GM12864 (cell line): ENCODE results near the gene SLC14A1.

Source experiments
- DNase-seq: peaks from one replicate; pipeline ENCODE4 v3.0.0-alpha.2; 2011; ENCODE audit warnings: low read depth
- H3K4me3 ChIP-seq: 2 replicates; pipeline ENCODE4 v1.5.1; 2011; ENCODE audit warnings: mild to moderate bottlenecking, low read depth, low read length, control low read depth
- TF ChIP-seq, protein P1 (sequence below): IDR thresholded peaks from 2 replicates; pipeline ENCODE4 v1.5.1; 2011; ENCODE audit warnings: low read depth, mild to moderate bottlenecking, moderate library complexity, low read length, control low read depth, inconsistent platforms; ENCODE audit errors: missing control alignments

The SLC14A1 gene

DNA sequence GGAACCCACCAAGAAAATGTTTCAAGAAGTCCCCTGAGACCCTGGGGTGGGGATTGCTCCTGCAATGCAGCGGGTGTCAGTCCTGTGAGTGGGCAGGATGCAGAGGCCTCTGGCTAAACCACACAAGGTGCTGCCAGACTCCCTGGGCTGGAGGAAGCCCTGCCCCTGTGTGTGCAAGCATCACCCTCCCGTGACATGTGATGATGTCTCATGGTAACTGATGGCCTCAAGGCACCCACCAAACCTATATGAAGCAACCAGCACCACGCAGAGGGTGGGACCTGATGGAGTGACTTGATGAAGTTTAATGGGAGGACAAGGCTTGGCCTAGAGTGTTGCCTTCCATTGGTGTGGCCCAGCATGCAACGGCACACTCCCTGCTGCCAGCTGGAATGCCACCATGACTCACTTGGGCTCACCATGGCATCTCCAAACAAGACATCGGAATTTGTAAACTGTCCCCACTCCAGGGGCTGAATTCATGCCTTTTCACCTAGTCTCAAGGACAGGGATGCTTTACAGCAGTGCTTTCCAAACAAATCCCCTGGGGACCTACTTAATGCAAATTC, 8.7 kb upstream of the SLC14A1 start:
- TF ChIP-seq, protein P1, sequence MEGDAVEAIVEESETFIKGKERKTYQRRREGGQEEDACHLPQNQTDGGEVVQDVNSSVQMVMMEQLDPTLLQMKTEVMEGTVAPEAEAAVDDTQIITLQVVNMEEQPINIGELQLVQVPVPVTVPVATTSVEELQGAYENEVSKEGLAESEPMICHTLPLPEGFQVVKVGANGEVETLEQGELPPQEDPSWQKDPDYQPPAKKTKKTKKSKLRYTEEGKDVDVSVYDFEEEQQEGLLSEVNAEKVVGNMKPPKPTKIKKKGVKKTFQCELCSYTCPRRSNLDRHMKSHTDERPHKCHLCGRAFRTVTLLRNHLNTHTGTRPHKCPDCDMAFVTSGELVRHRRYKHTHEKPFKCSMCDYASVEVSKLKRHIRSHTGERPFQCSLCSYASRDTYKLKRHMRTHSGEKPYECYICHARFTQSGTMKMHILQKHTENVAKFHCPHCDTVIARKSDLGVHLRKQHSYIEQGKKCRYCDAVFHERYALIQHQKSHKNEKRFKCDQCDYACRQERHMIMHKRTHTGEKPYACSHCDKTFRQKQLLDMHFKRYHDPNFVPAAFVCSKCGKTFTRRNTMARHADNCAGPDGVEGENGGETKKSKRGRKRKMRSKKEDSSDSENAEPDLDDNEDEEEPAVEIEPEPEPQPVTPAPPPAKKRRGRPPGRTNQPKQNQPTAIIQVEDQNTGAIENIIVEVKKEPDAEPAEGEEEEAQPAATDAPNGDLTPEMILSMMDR: no peak
- no peak overlapping the region for H3K4me3 ChIP-seq
- DNase-seq: no peak

DNA sequence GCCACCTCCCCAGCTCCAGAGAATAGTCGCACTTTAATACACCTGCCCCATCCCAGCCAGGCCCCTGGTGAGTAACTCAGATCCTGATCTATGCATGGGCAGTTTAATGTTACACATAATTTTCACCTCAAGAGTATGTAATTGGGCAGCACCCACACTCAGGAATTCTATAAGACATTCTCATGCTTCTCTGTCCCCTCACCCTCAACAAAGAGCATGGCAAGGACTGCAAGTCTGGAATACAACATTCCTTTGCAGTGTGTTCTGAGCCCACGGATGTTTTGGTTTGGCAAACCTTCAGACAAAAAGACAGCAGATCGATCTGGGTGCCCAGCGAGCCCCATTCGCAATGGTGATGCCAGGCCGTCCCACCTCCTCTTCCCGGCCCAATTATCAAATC, 4.9 kb upstream of the SLC14A1 start:
- no peak for DNase-seq
- TF ChIP-seq, protein P1: no peak
- H3K4me3 ChIP-seq: no peak overlapping the region

DNA sequence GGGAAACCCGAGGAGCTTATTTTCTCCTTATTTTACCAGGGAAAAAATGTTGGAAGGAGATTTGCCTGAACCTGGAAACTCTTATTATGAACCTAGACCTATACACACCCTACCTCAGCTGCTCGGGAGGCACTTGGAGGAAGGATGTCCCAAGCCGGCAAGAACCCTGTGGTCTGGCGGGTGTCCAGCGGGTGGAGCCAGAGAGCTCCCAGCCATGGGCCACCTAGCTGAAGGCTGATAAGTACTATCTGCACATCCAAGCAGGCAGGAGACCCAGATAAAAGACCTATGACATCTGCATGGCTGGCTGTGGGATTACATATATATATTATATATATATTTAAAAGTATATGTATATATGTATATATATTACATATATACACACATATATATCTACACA, 1.1 kb upstream of the SLC14A1 start:
- TF ChIP-seq, protein P1: peak; percentile 90
- DNase-seq: peak; percentile 13
- H3K4me3 ChIP-seq: no peak overlapping the region

DNA sequence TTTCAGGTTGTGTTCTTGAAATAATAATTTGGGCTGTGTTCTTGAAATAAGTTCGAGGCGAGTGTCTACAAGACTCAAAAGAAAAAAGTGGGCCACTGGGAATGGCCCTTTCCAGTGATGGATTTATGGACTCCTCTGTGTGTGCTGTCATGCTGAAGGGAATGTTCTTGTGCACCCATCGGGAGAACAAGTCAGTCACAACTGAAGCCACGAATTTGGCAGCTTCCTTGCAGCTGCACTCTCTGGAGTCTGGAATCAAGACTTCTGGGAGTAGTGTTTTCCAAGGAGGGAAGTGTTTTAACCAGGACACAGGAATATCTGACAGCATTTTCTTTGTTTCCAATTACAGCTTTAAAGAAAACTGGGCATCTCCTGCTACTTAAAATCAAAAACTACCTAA, 620 bp downstream of the SLC14A1 start:
- H3K4me3 ChIP-seq: no peak overlapping the region
- TF ChIP-seq, protein P1: no peak
- no peak for DNase-seq

DNA sequence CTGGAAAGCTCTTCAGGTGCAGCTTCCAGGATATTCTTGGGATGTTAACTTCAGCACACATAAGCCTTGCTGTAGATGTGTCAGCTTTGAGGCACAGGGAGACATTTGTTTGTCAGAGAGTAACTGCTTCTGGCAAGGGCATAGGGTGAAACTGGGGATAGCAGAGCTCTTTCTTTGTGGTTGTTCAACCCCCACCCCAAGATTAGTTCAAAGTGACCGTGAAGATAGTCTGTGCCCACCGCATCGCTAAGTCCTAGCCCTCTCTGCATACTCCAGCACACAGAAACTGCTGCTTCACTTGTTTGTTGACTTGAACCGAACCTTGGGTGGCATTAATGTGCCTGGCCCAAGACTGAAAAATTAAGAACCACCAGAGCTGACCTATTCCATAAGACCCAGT, 1.4 kb downstream of the SLC14A1 start:
- H3K4me3 ChIP-seq: no peak overlapping the region
- no peak for DNase-seq
- TF ChIP-seq, protein P1: no peak

DNA sequence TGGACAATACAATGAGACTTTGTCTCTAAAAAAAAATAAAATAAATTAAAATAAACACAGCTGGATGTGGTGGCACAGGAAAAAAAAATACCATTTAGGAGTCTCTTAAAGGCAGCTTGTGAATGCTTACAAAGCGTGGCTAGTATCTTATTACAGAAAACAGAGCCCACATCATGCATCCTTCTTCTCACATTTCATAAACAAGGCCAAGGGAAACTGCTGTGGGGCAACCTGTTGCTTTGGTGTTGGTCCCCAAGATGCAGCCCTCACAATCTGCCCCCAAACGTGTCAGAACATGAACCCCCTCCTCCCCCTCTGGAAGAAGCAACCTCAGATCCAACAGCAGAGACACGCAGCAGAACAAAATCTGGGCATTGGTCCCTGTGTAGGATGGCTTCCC, 2.6 kb downstream of the SLC14A1 start:
- TF ChIP-seq, protein P1: no peak
- no peak for DNase-seq
- H3K4me3 ChIP-seq: no peak overlapping the region

DNA sequence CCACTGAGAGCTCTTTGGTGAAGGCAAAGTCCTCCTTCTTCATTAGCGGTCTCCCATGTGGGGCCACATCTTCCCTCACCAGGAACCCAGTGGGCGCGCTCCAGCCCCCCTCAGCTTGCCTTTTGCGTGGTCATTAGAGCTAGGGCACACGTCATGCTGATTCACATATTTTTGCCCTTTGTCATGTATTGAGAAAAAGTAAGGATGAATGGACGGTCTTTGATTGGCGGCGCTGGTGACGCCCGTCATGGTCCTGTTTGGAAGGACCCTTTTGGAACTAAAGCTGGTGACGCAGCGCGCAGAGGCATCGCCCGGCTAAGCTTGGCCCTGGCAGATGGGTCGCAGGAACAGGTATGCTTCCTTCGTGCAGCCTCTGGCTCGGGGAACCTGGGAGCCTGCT, 3.1 kb downstream of the SLC14A1 start:
- H3K4me3 ChIP-seq: no peak overlapping the region
- TF ChIP-seq, protein P1: no peak
- no peak for DNase-seq
